Neural cell (in vitro differentiated cells): Measurements from ENCODE around the gene GRIP1.

Experiments used
- EP300 ChIP-seq: fragments of 450-650 bp; conservative IDR thresholded peaks from 2 replicates; pipeline ENCODE4 v1.6.1; 2014; ENCODE audit warnings: antibody characterized with exemption, mild to moderate bottlenecking, moderate library complexity; ENCODE audit not compliant: poor library complexity, severe bottlenecking
- TF ChIP-seq, protein P1 (sequence below): IDR thresholded peaks from 2 replicates; pipeline ENCODE4 v1.6.1; 2012; ENCODE audit warnings: borderline replicate concordance

DNA sequence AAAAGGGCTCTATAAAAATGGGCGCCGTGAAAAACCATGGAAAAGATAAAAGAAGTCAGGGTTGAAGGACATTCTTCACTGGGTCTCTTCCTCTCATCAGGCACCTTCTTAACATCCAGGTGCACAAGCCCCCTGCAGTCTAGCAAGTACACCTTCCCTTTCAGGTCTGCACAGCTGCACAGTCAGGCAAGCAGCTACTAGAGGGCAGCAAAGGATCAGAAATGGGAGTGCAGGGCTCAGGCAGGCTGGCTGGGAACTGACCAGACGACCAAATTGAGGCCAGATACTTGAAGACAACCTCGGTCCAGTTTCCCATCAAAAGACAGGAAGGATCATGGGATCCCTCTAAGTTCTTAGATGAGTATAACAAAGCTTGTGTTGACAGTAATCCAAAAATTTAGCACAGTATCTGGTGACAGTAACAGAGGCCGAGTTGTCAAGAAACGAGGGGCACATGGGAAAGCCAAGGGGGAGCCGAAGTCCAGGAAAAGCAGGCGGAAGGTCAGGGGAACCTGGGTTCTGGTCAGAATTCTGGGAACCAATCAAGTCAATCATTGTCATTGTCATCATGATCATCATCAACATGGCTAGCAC lies 10.1 kb upstream of the GRIP1 start:
- TF ChIP-seq, protein P1, sequence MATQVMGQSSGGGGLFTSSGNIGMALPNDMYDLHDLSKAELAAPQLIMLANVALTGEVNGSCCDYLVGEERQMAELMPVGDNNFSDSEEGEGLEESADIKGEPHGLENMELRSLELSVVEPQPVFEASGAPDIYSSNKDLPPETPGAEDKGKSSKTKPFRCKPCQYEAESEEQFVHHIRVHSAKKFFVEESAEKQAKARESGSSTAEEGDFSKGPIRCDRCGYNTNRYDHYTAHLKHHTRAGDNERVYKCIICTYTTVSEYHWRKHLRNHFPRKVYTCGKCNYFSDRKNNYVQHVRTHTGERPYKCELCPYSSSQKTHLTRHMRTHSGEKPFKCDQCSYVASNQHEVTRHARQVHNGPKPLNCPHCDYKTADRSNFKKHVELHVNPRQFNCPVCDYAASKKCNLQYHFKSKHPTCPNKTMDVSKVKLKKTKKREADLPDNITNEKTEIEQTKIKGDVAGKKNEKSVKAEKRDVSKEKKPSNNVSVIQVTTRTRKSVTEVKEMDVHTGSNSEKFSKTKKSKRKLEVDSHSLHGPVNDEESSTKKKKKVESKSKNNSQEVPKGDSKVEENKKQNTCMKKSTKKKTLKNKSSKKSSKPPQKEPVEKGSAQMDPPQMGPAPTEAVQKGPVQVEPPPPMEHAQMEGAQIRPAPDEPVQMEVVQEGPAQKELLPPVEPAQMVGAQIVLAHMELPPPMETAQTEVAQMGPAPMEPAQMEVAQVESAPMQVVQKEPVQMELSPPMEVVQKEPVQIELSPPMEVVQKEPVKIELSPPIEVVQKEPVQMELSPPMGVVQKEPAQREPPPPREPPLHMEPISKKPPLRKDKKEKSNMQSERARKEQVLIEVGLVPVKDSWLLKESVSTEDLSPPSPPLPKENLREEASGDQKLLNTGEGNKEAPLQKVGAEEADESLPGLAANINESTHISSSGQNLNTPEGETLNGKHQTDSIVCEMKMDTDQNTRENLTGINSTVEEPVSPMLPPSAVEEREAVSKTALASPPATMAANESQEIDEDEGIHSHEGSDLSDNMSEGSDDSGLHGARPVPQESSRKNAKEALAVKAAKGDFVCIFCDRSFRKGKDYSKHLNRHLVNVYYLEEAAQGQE, result no peak
- no peak for TF ChIP-seq EP300
